Progenitor cell of endocrine pancreas (in vitro differentiated cells): Measurements from ENCODE around the gene NRDC. TPM values are rescaled to one million over a fixed set of nuclear protein-coding genes. Genes with fewer than 3 reads are reported as not detected.
A peak's percentile ranks its signal among the peaks of the same experiment; 100 is the strongest.

ENCODE experiments used
- DNase-seq: peaks from one replicate; pipeline ENCODE4 v3.0.0; 2021; ENCODE audit warnings: low spot score; ENCODE audit not compliant: unreplicated experiment
- H3K27ac Mint-ChIP-seq: 2 replicates; pipeline ENCODE4 v1.8.0; 2021; ENCODE audit warnings: mild to moderate bottlenecking, moderate library complexity, mixed read lengths
- H3K27me3 Mint-ChIP-seq: 2 replicates; pipeline ENCODE4 v1.8.0; 2021; ENCODE audit warnings: mixed read lengths
- H3K36me3 Mint-ChIP-seq: 2 replicates; pipeline ENCODE4 v1.8.0; 2022; ENCODE audit warnings: mixed read lengths; ENCODE audit not compliant: insufficient read depth
- H3K4me1 Mint-ChIP-seq: 2 replicates; pipeline ENCODE4 v1.8.0; 2021; ENCODE audit warnings: low read depth, mixed read lengths
- H3K4me3 Mint-ChIP-seq: 2 replicates; pipeline ENCODE4 v1.8.0; 2021; ENCODE audit warnings: low read depth, mild to moderate bottlenecking, moderate library complexity, mixed read lengths
- H3K9me3 Mint-ChIP-seq: 2 replicates; pipeline ENCODE4 v1.8.0; 2021; ENCODE audit warnings: low read depth, mixed read lengths
- microRNA-seq: library from miRNA; unstranded; fragments of <30 nt; microRNA quantifications from one replicate; pipeline ENCODE4 v1.1.0, GENCODE V29; 2020; ENCODE audit warnings: borderline number of aligned reads; ENCODE audit not compliant: unreplicated experiment
- total RNA-seq: library from RNA; stranded (reverse); gene quantifications from 2 replicates; pipeline ENCODE4 v1.2.1, GENCODE V29; 2021
- TF ChIP-seq, protein P1 (sequence below): fragments of 200-600 bp; sonication (generic); IDR thresholded peaks from one replicate; pipeline ENCODE4 v1.5.0; 2021; ENCODE audit warnings: antibody characterized with exemption, mild to moderate bottlenecking; ENCODE audit not compliant: unreplicated experiment

Gene NRDC
- total RNA-seq, 1 donor from 2014 or later, result 200 TPM

GRCh38 chr1:51740652-51741051 lies 137.9 kb downstream of the NRDC start:
- no peak for DNase-seq
- Mint-ChIP-seq H3K27ac (peak overlapping the region; percentile 2), H3K4me3 (no peak overlapping the region), H3K9me3 (no peaks in the 10 kb centered on the region), H3K27me3 (no peaks in the 10 kb centered on the region), H3K4me1 (peaks cover 56% of the 10 kb centered on the region), H3K36me3 (peaks cover 4% of the 10 kb centered on the region)
- TF ChIP-seq, protein P1, sequence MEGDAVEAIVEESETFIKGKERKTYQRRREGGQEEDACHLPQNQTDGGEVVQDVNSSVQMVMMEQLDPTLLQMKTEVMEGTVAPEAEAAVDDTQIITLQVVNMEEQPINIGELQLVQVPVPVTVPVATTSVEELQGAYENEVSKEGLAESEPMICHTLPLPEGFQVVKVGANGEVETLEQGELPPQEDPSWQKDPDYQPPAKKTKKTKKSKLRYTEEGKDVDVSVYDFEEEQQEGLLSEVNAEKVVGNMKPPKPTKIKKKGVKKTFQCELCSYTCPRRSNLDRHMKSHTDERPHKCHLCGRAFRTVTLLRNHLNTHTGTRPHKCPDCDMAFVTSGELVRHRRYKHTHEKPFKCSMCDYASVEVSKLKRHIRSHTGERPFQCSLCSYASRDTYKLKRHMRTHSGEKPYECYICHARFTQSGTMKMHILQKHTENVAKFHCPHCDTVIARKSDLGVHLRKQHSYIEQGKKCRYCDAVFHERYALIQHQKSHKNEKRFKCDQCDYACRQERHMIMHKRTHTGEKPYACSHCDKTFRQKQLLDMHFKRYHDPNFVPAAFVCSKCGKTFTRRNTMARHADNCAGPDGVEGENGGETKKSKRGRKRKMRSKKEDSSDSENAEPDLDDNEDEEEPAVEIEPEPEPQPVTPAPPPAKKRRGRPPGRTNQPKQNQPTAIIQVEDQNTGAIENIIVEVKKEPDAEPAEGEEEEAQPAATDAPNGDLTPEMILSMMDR, result no peak

Small RNA genes within 50 kb of the gene (microRNA-seq; reads per million reads assigned to microRNA genes)
- not detected for gene MIR761

Other genes with a start within 250 kb of the NRDC start
- 86.2 and 87.1 TPM in 2 replicates for gene RAB3B, start 112.0 kb upstream of the NRDC start, total RNA-seq
- 8.3 and 8.5 TPM in 2 replicates for gene KTI12, start 155.1 kb upstream of the NRDC start, total RNA-seq
- 70.1 and 83.6 TPM in 2 replicates for gene TXNDC12, start 176.5 kb upstream of the NRDC start, total RNA-seq
- 93.1 and 100 TPM in 2 replicates for gene BTF3L4, start 177.6 kb upstream of the NRDC start, total RNA-seq